GM12878 (cell line): ENCODE data around the gene CHAF1A. TPM values are rescaled to one million over a fixed set of nuclear protein-coding genes. Genes with fewer than 3 reads are reported as not detected.

Source experiments
- ATAC-seq: fragments of 200-7000 bp; cut with Tn5 transposase; 3 replicates; pipeline ENCODE4 v1.9.1; 2020; ENCODE audit warnings: mild to moderate bottlenecking, moderate library complexity
- BruUV-seq: library from RNA; stranded (reverse); fragments of 400-500 nt; replicated peaks from 2 replicates; lab custom pipeline; 2021; lab: Mats Ljungman, UMichigan
- CTCF ChIA-PET: fragments of 300-600 bp; sonication (Branson Sonifier 250); formaldehyde crosslinking; extraction: SDS; loops from one replicate; lab custom pipeline; 2021; ENCODE audit warnings: inconsistent platforms; lab: Yijun Ruan, JAX
- POLR2A ChIA-PET: fragments of 350-600 bp; formaldehyde crosslinking; extraction: SDS; loops from one replicate; lab custom pipeline; 2021; ENCODE audit warnings: inconsistent platforms; lab: Charles Lee
- RAD21 ChIA-PET: fragments of 300-600 bp; sonication (Branson Sonifier 250); formaldehyde crosslinking; loops from one replicate; lab custom pipeline; 2023; ENCODE audit warnings: antibody characterized with exemption; ENCODE audit not compliant: unreplicated experiment; lab: Charles Lee
- SMC1A ChIA-PET: fragments of 300-600 bp; sonication (Branson Sonifier 250); formaldehyde crosslinking; loops from one replicate; lab custom pipeline; 2023; ENCODE audit not compliant: unreplicated experiment, uncharacterized antibody; lab: Charles Lee
- DNase-seq: peaks from one replicate; pipeline ENCODE4 v3.0.0-alpha.2; 2011; ENCODE audit warnings: low read depth, low spot score
- FAIRE-seq: peaks from 3 replicates; lab custom pipeline; 2011; peaks lifted over from hg19 to GRCh38; lab: Jason Lieb, UNC
- H2AFZ ChIP-seq: 2 replicates; pipeline ENCODE4 v1.6.0; 2011; ENCODE audit warnings: low read depth, low read length, control low read depth; ENCODE audit not compliant: control insufficient read depth
- H3K27ac ChIP-seq: 2 replicates; pipeline ENCODE4 v1.5.1; 2011; ENCODE audit warnings: control low read depth; ENCODE audit not compliant: control insufficient read depth, insufficient read depth
- H3K27me3 ChIP-seq, 2 experiments: replicated peaks in 1 of 2; 2 replicates each; pipeline versions ENCODE4 v1.6.0 to v1.6.1; 2011; ENCODE audit warnings: low read length in 1 of 2; ENCODE audit not compliant: control insufficient read depth in 2 of 2, insufficient read depth in 2 of 2
- H3K36me3 ChIP-seq, 2 experiments: 2 replicates each; pipeline ENCODE4 v1.5.1; 2011; ENCODE audit warnings: low read length in 1 of 2; ENCODE audit not compliant: control insufficient read depth in 2 of 2, insufficient read depth in 2 of 2
- H3K4me1 ChIP-seq: 2 replicates; pipeline ENCODE4 v1.6.1; 2011; ENCODE audit warnings: mild to moderate bottlenecking, low read length, moderate library complexity, mixed read lengths; ENCODE audit not compliant: control insufficient read depth, insufficient read depth
- H3K4me2 ChIP-seq: 2 replicates; pipeline ENCODE4 v1.6.0; 2011; ENCODE audit warnings: control low read depth; ENCODE audit not compliant: control insufficient read depth, insufficient read depth
- H3K4me3 ChIP-seq: fragments of 200-600 bp; sonication (generic); 2 replicates; pipeline ENCODE4 v1.5.1; 2016
- H3K79me2 ChIP-seq: 2 replicates; pipeline ENCODE4 v1.6.0; 2011; ENCODE audit warnings: low read length; ENCODE audit not compliant: control insufficient read depth, insufficient read depth
- H3K9ac ChIP-seq: 2 replicates; pipeline ENCODE4 v1.8.0; 2011; ENCODE audit warnings: low read length, control low read depth, mixed read lengths; ENCODE audit not compliant: control insufficient read depth, insufficient read depth
- H3K9me3 ChIP-seq: replicated peaks from 3 replicates; pipeline ENCODE4 v1.5.1; 2011; ENCODE audit warnings: mild to moderate bottlenecking, low read length; ENCODE audit not compliant: control insufficient read depth, insufficient read depth
- H4K20me1 ChIP-seq: 2 replicates; pipeline ENCODE4 v1.6.0; 2011; ENCODE audit not compliant: control insufficient read depth, insufficient read depth
- BRCA1 ChIP-seq: IDR thresholded peaks from 2 replicates; pipeline ENCODE4 v1.6.1; 2011; ENCODE audit warnings: low read depth, low read length, improper control_type of control experiment
- ETV6 ChIP-seq, 2 experiments: fragments of 450-650 bp in 1 of 2; IDR thresholded peaks in 1 of 2; conservative IDR thresholded peaks in 1 of 2; 2 replicates each; pipeline ENCODE4 v1.6.1; 2014; ENCODE audit warnings: antibody characterized with exemption in 1 of 2, borderline replicate concordance in 1 of 2, low read depth in 1 of 2, mild to moderate bottlenecking in 1 of 2, moderate library complexity in 1 of 2
- FOXK2 ChIP-seq: fragments of 450-650 bp; IDR thresholded peaks from 2 replicates; pipeline ENCODE4 v1.6.1; 2017; ENCODE audit warnings: mild to moderate bottlenecking, moderate library complexity
- HDAC2 ChIP-seq: fragments of 200-600 bp; sonication (generic); IDR thresholded peaks from 2 replicates; pipeline ENCODE4 v1.6.1; 2017
- MEF2B ChIP-seq: fragments of 450-650 bp; IDR thresholded peaks from 2 replicates; pipeline ENCODE4 v1.6.1; 2018; ENCODE audit warnings: mild to moderate bottlenecking, moderate library complexity; ENCODE audit not compliant: partially characterized antibody, poor library complexity, severe bottlenecking
- NFYA ChIP-seq: IDR thresholded peaks from 2 replicates; pipeline ENCODE4 v1.6.1; 2011; ENCODE audit warnings: low read depth, mild to moderate bottlenecking, low read length, improper control_type of control experiment, borderline replicate concordance
- NFYB ChIP-seq: IDR thresholded peaks from 2 replicates; pipeline ENCODE4 v1.6.1; 2011; ENCODE audit warnings: low read depth, mild to moderate bottlenecking, low read length, improper control_type of control experiment, moderate library complexity; ENCODE audit not compliant: insufficient read depth
- WGBS: methylation state at CpG from one replicate; pipeline ENCODE4 v1.1.6; 2016; ENCODE audit warnings: low lambda C conversion rate; ENCODE audit not compliant: insufficient replicate concordance, insufficient coverage; ENCODE audit errors: missing lambda C conversion rate; 5-methylcytosine and 5-hydroxymethylcytosine counted together
- in situ Hi-C: fragments of 300-500 bp; cut with MboI; formaldehyde crosslinking; loops from 9 replicates; pipeline ENCODE4 v1.14.3; 2018; ENCODE audit warnings: mixed read lengths
- intact Hi-C: fragments of 100-400 bp; cut with micrococcal nuclease; formaldehyde crosslinking; loops from one replicate; pipeline ENCODE4 v1.14.2; 2022; ENCODE audit not compliant: unreplicated experiment
- polyA plus RNA-seq, 11 experiments: library from polyadenylated mRNA; depleted of rRNA in 4 of 11; unstranded in 6 of 11; stranded (reverse) in 5 of 11; fragments of >200 nt; fragmentation: Nextera tagmentation in 4 of 11; fragmentation: Illumina TruSeq in 1 of 11; extraction: Ambion mirVana in 4 of 11; extraction: Trizol in 1 of 11; gene quantifications; 1 replicate in 1 of 11; 2 replicates in 10 of 11; pipeline versions ENCODE4 v1.2.1 to v1.2.3, GENCODE V29; 2011 to 2016; ENCODE audit warnings: inconsistent platforms in 2 of 11, missing spikeins in 2 of 11, low read depth in 1 of 11
- total RNA-seq, 4 experiments: library from RNA; depleted of rRNA in 3 of 4; stranded (reverse); fragments of >200 nt in 3 of 4; fragmentation: Illumina TruSeq in 1 of 4; extraction: Trizol in 1 of 4; gene quantifications; 2 replicates each; pipeline versions ENCODE4 v1.2.1 to v1.2.3, GENCODE V29; 2013 to 2021
- TF ChIP-seq, protein P1 (sequence below): fragments of 450-650 bp; IDR thresholded peaks from 2 replicates; pipeline ENCODE4 v1.6.1; 2016; ENCODE audit warnings: mild to moderate bottlenecking
- TF ChIP-seq, protein P2 (sequence below): IDR thresholded peaks from 2 replicates; pipeline ENCODE4 v1.6.1; 2012; ENCODE audit warnings: mild to moderate bottlenecking, low read depth, low read length
- TF ChIP-seq, protein P3 (sequence below): IDR thresholded peaks from 2 replicates; pipeline ENCODE4 v1.6.1; 2011; ENCODE audit warnings: borderline replicate concordance, low read depth, mild to moderate bottlenecking, moderate library complexity, low read length; ENCODE audit not compliant: insufficient read depth, poor library complexity, severe bottlenecking

Gene CHAF1A
- total and polyA plus RNA-seq, 10 of the 15 experiments (the other 5 are each of a cell fraction or from before 2014, with no cell fraction given), result 1.3 to 69.1 (median 34.2) TPM

DNA sequence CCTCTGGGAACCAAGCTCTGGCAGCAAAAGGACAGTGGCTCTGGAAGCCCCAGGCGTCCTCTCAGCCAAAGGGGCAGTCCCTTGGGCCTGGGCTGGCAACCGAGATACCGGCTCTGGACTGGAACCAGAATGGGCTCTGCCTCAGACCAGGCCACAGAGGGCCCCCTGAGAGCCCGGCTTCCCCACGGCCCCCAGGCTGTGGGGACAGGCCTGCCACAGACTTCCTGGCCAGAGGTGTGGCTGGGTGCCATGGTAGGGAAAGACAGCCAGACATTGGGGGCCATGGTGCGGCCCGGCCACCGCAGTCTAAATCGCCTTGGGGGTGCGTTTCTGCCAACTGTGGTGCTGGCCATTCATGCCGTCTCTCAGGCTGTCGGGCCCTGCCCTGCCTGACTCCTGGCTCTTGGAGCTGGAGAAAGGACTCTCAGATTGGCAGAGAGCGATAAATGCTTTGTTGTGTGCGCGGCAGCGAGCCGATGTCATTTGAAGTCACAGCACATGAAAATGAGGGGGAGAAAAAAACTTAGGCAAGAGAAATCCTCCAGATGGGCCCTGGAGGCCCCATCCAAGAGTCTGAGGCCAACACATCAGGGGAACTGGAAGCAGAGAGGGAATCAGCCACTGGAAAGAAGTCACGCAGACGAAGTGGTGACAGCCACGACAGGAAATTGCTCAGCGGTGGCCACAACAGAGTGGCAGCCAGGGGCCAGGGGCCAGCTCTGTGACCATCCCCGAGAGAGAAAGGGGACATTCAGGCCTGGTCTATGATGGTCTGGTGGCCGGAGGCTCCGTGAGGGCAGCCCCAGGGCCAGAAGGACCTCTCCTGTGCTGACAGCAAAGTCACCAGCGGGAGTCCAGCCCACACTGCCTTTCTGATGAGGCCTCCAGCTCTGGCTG lies 28.6 kb upstream of the CHAF1A start:
- H4K20me1 ChIP-seq, result no peaks in the 10 kb centered on the region
- ChIA-PET RAD21 (no interaction called here), POLR2A (interaction anchor here (0.9 to 1.9 kb wide), 2 partner anchors 27 to 28 kb away, joined by 3 to 11 read pairs; partner anchors contain the start of genes CHAF1A and SH3GL1), CTCF (interaction anchor here (0.6 to 1.4 kb wide), 3 partner anchors 20 to 1399 kb away, joined by 3 to 4 read pairs (median 3); no protein-coding TSS in a partner anchor), SMC1A (interaction anchor here (1.7 kb wide), 1 partner anchor 22 kb away, joined by 5 read pairs; no protein-coding TSS in a partner anchor)
- peak overlapping the region; percentile 93 for H3K4me2 ChIP-seq
- H3K36me3 ChIP-seq, result peaks cover 12 to 20% of the 10 kb centered on the region in 2 experiments; a peak in 3 of 4 replicates
- no peak overlapping the region for H2AFZ ChIP-seq
- peak; percentile 54 for TF ChIP-seq MEF2B
- no peak for TF ChIP-seq FOXK2
- TF ChIP-seq, protein P1, sequence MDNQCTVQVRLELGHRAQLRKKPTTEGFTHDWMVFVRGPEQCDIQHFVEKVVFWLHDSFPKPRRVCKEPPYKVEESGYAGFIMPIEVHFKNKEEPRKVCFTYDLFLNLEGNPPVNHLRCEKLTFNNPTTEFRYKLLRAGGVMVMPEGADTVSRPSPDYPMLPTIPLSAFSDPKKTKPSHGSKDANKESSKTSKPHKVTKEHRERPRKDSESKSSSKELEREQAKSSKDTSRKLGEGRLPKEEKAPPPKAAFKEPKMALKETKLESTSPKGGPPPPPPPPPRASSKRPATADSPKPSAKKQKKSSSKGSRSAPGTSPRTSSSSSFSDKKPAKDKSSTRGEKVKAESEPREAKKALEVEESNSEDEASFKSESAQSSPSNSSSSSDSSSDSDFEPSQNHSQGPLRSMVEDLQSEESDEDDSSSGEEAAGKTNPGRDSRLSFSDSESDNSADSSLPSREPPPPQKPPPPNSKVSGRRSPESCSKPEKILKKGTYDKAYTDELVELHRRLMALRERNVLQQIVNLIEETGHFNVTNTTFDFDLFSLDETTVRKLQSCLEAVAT, result peak; percentile 93
- TF ChIP-seq, protein P2, sequence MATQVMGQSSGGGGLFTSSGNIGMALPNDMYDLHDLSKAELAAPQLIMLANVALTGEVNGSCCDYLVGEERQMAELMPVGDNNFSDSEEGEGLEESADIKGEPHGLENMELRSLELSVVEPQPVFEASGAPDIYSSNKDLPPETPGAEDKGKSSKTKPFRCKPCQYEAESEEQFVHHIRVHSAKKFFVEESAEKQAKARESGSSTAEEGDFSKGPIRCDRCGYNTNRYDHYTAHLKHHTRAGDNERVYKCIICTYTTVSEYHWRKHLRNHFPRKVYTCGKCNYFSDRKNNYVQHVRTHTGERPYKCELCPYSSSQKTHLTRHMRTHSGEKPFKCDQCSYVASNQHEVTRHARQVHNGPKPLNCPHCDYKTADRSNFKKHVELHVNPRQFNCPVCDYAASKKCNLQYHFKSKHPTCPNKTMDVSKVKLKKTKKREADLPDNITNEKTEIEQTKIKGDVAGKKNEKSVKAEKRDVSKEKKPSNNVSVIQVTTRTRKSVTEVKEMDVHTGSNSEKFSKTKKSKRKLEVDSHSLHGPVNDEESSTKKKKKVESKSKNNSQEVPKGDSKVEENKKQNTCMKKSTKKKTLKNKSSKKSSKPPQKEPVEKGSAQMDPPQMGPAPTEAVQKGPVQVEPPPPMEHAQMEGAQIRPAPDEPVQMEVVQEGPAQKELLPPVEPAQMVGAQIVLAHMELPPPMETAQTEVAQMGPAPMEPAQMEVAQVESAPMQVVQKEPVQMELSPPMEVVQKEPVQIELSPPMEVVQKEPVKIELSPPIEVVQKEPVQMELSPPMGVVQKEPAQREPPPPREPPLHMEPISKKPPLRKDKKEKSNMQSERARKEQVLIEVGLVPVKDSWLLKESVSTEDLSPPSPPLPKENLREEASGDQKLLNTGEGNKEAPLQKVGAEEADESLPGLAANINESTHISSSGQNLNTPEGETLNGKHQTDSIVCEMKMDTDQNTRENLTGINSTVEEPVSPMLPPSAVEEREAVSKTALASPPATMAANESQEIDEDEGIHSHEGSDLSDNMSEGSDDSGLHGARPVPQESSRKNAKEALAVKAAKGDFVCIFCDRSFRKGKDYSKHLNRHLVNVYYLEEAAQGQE, result no peak
- no peak for TF ChIP-seq BRCA1
- TF ChIP-seq NFYB, result no peak
- no peak for TF ChIP-seq ETV6 (conservative IDR thresholded peaks at IDR 0.05 in 1 of 2, IDR thresholded peaks at IDR 0.05 in 1 of 2; ENCODE audit: borderline replicate concordance in 1 of 2, low read depth in 1 of 2)
- TF ChIP-seq, protein P3, sequence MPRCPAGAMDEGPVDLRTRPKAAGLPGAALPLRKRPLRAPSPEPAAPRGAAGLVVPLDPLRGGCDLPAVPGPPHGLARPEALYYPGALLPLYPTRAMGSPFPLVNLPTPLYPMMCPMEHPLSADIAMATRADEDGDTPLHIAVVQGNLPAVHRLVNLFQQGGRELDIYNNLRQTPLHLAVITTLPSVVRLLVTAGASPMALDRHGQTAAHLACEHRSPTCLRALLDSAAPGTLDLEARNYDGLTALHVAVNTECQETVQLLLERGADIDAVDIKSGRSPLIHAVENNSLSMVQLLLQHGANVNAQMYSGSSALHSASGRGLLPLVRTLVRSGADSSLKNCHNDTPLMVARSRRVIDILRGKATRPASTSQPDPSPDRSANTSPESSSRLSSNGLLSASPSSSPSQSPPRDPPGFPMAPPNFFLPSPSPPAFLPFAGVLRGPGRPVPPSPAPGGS, result no peak
- no peak for TF ChIP-seq HDAC2
- TF ChIP-seq NFYA, result no peak
- H3K79me2 ChIP-seq, result peaks cover 97% of the 10 kb centered on the region
- DNase-seq, result no peak
- WGBS, result 44% methylated on average over 25 of the region's 25 CpGs
- intact Hi-C loops (no loop called here), in situ Hi-C loops (no loop called here)
- no TSS peak for BruUV-seq
- H3K4me3 ChIP-seq, result peak overlapping the region; percentile 52; the same call in 1 of the 2 replicates
- H3K27me3 ChIP-seq, result no peaks in the 10 kb centered on the region
- FAIRE-seq, result no peak
- no peaks in the 10 kb centered on the region for H3K9me3 ChIP-seq
- peak overlapping the region; percentile 93 for H3K27ac ChIP-seq
- no peak for ATAC-seq
- H3K9ac ChIP-seq, result peak overlapping the region; percentile 22
- H3K4me1 ChIP-seq, result peaks cover 88% of the 10 kb centered on the region
